Measurements from ENCODE around the gene SLC7A6. TPM values are rescaled to one million over a fixed set of nuclear protein-coding genes. Genes with fewer than 3 reads are reported as not detected.

SLC7A6 gene
- total and polyA plus RNA-seq, 2 of the 8 experiments (the other 6 are each of a cell fraction or from before 2014, with no cell fraction given): 28.0 to 37.8 TPM

- TF ChIP-seq CHD7 (IDR thresholded peaks at IDR 0.05; ENCODE audit: insufficient replicate concordance, low read length) (no peak), SP4 (IDR thresholded peaks at IDR 0.05; ENCODE audit: low read length) (no peak), ZNF274 (IDR thresholded peaks at IDR 0.05; ENCODE audit: borderline replicate concordance, extremely low read depth, low read length) (no peak), RFX5 (IDR thresholded peaks at IDR 0.05; ENCODE audit: borderline replicate concordance, low read depth, low read length) (no peak), BRCA1 (IDR thresholded peaks at IDR 0.05; ENCODE audit: low read depth, low read length) (no peak), CEBPB (IDR thresholded peaks at IDR 0.05; ENCODE audit: low read depth, low read length) (no peak), KDM4A (IDR thresholded peaks at IDR 0.05; ENCODE audit: low read depth, low read length, severe bottlenecking) (no peak), CBX8 (IDR thresholded peaks at IDR 0.05; ENCODE audit: borderline replicate concordance, low read depth, low read length) (no peak), RBBP5 (IDR thresholded peaks at IDR 0.05; ENCODE audit: borderline replicate concordance, low read depth, low read length) (no peak)
These were observed 30.5 kb upstream of the SLC7A6 start (continued) for GRCh38 chr16:68233835-68234187.
